ENCODE results near the gene NEMP2.

Gene NEMP2

GRCh38 chr2:190540048-190540447, 5.5 kb upstream of the NEMP2 start:
- DNase-seq (ENCODE audit: low spot score) = no peak
- no peak for TF ChIP-seq CTCF (IDR thresholded peaks at IDR 0.05; ENCODE audit: extremely low read depth, missing control alignments)

- no peak for DNase-seq (ENCODE audit: low spot score)
- no peak for TF ChIP-seq CTCF (IDR thresholded peaks at IDR 0.05; ENCODE audit: extremely low read depth, missing control alignments)
Observed at GRCh38 chr2:190538201-190538600, 3.7 kb upstream of the NEMP2 start.

- DNase-seq (ENCODE audit: low spot score) = no peak
- no peak for TF ChIP-seq CTCF (IDR thresholded peaks at IDR 0.05; ENCODE audit: extremely low read depth, missing control alignments)
Observed at GRCh38 chr2:190537765-190538164, 3.2 kb upstream of the NEMP2 start.

GRCh38 chr2:190535586-190535985, 1.1 kb upstream of the NEMP2 start:
- DNase-seq (ENCODE audit: low spot score) = no peak
- no peak for TF ChIP-seq CTCF (IDR thresholded peaks at IDR 0.05; ENCODE audit: extremely low read depth, missing control alignments)

GRCh38 chr2:190535121-190535439, 558 bp upstream of the NEMP2 start:
- TF ChIP-seq CTCF (IDR thresholded peaks at IDR 0.05; ENCODE audit: extremely low read depth, missing control alignments) = no peak
- no peak for DNase-seq (ENCODE audit: low spot score)

- TF ChIP-seq CTCF (IDR thresholded peaks at IDR 0.05; ENCODE audit: extremely low read depth, missing control alignments) = no peak
- DNase-seq (ENCODE audit: low spot score) = peak; percentile 29
Observed at GRCh38 chr2:190533968-190534309, 583 bp downstream of the NEMP2 start.

- TF ChIP-seq CTCF (IDR thresholded peaks at IDR 0.05; ENCODE audit: extremely low read depth, missing control alignments) = no peak
- DNase-seq (ENCODE audit: low spot score) = no peak
Observed at GRCh38 chr2:190533175-190533967, 1.2 kb downstream of the NEMP2 start.

Data from GM20000 (cell line).